Measurements from ENCODE around the gene RLF.
"Not testable (repeated sequence)": the region's sequence is repeated elsewhere in the genome, so short reads cannot be mapped to it uniquely, and the experiment has no call there.

RLF gene

GRCh38 chr1:40162753-40163441, 1.7 kb downstream of the RLF start:
- peak in 1 of 2 donors; percentile 39 for DNase-seq (ENCODE audit: low read depth in 2 of 2)
- H3K4me3 ChIP-seq (replicated peaks in 1 of 2; ENCODE audit: low read depth in 2 of 2, low read length in 2 of 2) = peak overlapping the region; percentile 84 to 94
- TF ChIP-seq CTCF (IDR thresholded peaks at IDR 0.05; ENCODE audit: low read depth, low read length) = no peak

- no peak for DNase-seq (ENCODE audit: low read depth in 2 of 2)
- no peak overlapping the region for H3K4me3 ChIP-seq (replicated peaks in 1 of 2; ENCODE audit: low read depth in 2 of 2, low read length in 2 of 2)
- TF ChIP-seq CTCF (IDR thresholded peaks at IDR 0.05; ENCODE audit: low read depth, low read length) = no peak
Observed at GRCh38 chr1:40167317-40167716, 6.1 kb downstream of the RLF start.

GRCh38 chr1:40171036-40171435, 9.8 kb downstream of the RLF start:
- TF ChIP-seq CTCF (IDR thresholded peaks at IDR 0.05; ENCODE audit: low read depth, low read length) = no peak
- H3K4me3 ChIP-seq (replicated peaks in 1 of 2; ENCODE audit: low read depth in 2 of 2, low read length in 2 of 2) = no peak overlapping the region
- no peak for DNase-seq (ENCODE audit: low read depth in 2 of 2)

- no peak for DNase-seq (ENCODE audit: low read depth in 2 of 2)
- H3K4me3 ChIP-seq (replicated peaks in 1 of 2; ENCODE audit: low read depth in 2 of 2, low read length in 2 of 2) = no peak overlapping the region
- no peak for TF ChIP-seq CTCF (IDR thresholded peaks at IDR 0.05; ENCODE audit: low read depth, low read length)
Observed at GRCh38 chr1:40174788-40175187, 13.6 kb downstream of the RLF start.

- not testable (repeated sequence) for H3K4me3 ChIP-seq (replicated peaks in 1 of 2; ENCODE audit: low read depth in 2 of 2, low read length in 2 of 2); DNase-seq (ENCODE audit: low read depth in 2 of 2)
Observed at GRCh38 chr1:40176989-40177388, 15.8 kb downstream of the RLF start.

GRCh38 chr1:40178200-40178599, 17.0 kb downstream of the RLF start:
- DNase-seq (ENCODE audit: low read depth in 2 of 2) = no peak
- no peak for TF ChIP-seq CTCF (IDR thresholded peaks at IDR 0.05; ENCODE audit: low read depth, low read length)
- H3K4me3 ChIP-seq (replicated peaks in 1 of 2; ENCODE audit: low read depth in 2 of 2, low read length in 2 of 2) = no peak overlapping the region

- TF ChIP-seq CTCF (IDR thresholded peaks at IDR 0.05; ENCODE audit: low read depth, low read length) = no peak
- no peak for DNase-seq (ENCODE audit: low read depth in 2 of 2)
Observed at GRCh38 chr1:40179496-40180089, 18.4 kb downstream of the RLF start.

More at GRCh38 chr1:40179496-40180089, 18.4 kb downstream of the RLF start:
- no peak overlapping the region for H3K4me3 ChIP-seq (replicated peaks in 1 of 2; ENCODE audit: low read depth in 2 of 2, low read length in 2 of 2)
